Measurements from ENCODE around the gene MEGF6. TPM values are rescaled to one million over a fixed set of nuclear protein-coding genes. Genes with fewer than 3 reads are reported as not detected.

The MEGF6 gene
- total and polyA plus RNA-seq, 2 experiments from 2014 or later: 11.6 to 21.9 TPM

DNA sequence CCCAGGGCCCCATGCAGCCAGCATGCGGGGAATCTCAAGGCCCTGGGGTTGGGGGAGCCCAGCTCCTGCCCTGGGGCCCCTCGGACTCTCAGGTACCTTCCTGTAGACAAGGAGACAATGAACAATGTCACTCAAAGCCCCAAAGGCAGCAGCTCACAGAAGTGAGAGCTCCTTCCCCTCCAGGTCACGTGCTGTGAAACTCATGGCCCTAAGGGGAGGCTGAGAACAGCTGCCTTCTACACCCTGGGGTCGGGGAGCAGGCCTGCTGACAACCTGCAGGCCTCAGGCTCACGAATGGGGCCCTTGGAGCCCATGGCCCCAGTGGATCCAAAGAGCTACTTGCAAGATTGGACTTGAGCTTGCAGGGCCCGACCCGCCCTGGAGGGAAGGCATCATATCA is 3.2 kb downstream of the MEGF6 start:
- peaks cover 35% of the 10 kb centered on the region for H3K4me1 ChIP-seq (ENCODE audit: insufficient read depth)
- H2AFZ ChIP-seq: no peak overlapping the region
- no peak overlapping the region for H3K27ac ChIP-seq
- no peaks in the 10 kb centered on the region for H3K9me3 ChIP-seq (ENCODE audit: low read depth)
- H3K9me2 ChIP-seq (replicated peaks; ENCODE audit: insufficient read depth): no peaks in the 10 kb centered on the region
- H3K27me3 ChIP-seq: no peaks in the 10 kb centered on the region
- no peak overlapping the region for H3K4me2 ChIP-seq
- 88% methylated on average over 7 of the region's 7 CpGs for WGBS (ENCODE audit: low lambda C conversion rate, missing lambda C conversion rate)
- no peak for DNase-seq (ENCODE audit: low spot score)
- no peaks in the 10 kb centered on the region for H3K36me3 ChIP-seq (replicated peaks; ENCODE audit: insufficient read depth, low read depth)
- peaks cover 13% of the 10 kb centered on the region for H3K79me2 ChIP-seq
- TF ChIP-seq EZH2phosphoT487 (IDR thresholded peaks at IDR 0.05; ENCODE audit: low read depth, severe bottlenecking, unreplicated experiment) (no peak), EZH2 (IDR thresholded peaks at IDR 0.05; ENCODE audit: borderline replicate concordance) (no peak)
- TF ChIP-seq, protein P1, sequence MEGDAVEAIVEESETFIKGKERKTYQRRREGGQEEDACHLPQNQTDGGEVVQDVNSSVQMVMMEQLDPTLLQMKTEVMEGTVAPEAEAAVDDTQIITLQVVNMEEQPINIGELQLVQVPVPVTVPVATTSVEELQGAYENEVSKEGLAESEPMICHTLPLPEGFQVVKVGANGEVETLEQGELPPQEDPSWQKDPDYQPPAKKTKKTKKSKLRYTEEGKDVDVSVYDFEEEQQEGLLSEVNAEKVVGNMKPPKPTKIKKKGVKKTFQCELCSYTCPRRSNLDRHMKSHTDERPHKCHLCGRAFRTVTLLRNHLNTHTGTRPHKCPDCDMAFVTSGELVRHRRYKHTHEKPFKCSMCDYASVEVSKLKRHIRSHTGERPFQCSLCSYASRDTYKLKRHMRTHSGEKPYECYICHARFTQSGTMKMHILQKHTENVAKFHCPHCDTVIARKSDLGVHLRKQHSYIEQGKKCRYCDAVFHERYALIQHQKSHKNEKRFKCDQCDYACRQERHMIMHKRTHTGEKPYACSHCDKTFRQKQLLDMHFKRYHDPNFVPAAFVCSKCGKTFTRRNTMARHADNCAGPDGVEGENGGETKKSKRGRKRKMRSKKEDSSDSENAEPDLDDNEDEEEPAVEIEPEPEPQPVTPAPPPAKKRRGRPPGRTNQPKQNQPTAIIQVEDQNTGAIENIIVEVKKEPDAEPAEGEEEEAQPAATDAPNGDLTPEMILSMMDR (IDR thresholded peaks at IDR 0.05; ENCODE audit: poor library complexity): no peak
- H3K4me3 ChIP-seq: no peak overlapping the region
- peaks cover 5% of the 10 kb centered on the region for H4K20me1 ChIP-seq (ENCODE audit: insufficient read depth, poor library complexity, severe bottlenecking)

DNA sequence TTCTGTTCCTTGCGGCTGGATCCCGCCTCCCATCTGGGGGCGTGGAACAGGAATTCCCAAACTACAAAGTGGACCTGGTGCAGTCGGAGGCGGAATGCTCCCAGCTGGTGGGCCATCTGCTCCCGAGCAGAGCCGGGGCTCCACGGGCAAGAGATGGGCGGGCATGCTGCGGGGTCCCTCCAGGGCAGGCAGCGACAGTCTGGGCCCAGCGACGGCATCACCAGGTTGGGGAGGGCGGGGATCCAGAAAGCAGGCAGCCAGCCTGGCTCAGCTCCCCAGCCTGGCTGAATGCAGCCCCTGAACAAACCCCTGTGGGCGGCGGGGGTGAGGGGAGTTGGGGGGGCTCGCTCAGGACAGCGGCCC is 3.6 kb downstream of the MEGF6 start:
- H3K9me3 ChIP-seq (ENCODE audit: low read depth): no peaks in the 10 kb centered on the region
- H3K4me2 ChIP-seq: no peak overlapping the region
- no peak overlapping the region for H2AFZ ChIP-seq
- H4K20me1 ChIP-seq (ENCODE audit: insufficient read depth, poor library complexity, severe bottlenecking): peaks cover 5% of the 10 kb centered on the region
- 88% methylated on average over 18 of the region's 18 CpGs for WGBS (ENCODE audit: low lambda C conversion rate, missing lambda C conversion rate)
- TF ChIP-seq, protein P1 (IDR thresholded peaks at IDR 0.05; ENCODE audit: poor library complexity): no peak
- no peak for TF ChIP-seq EZH2phosphoT487 (IDR thresholded peaks at IDR 0.05; ENCODE audit: low read depth, severe bottlenecking, unreplicated experiment)
- no peak for TF ChIP-seq EZH2 (IDR thresholded peaks at IDR 0.05; ENCODE audit: borderline replicate concordance)
- no peak overlapping the region for H3K27ac ChIP-seq
- H3K27me3 ChIP-seq: no peaks in the 10 kb centered on the region
- H3K36me3 ChIP-seq (replicated peaks; ENCODE audit: insufficient read depth, low read depth): no peaks in the 10 kb centered on the region
- H3K79me2 ChIP-seq: peaks cover 13% of the 10 kb centered on the region
- DNase-seq (ENCODE audit: low spot score): no peak
- no peaks in the 10 kb centered on the region for H3K9me2 ChIP-seq (replicated peaks; ENCODE audit: insufficient read depth)
- H3K4me3 ChIP-seq: no peak overlapping the region
- H3K4me1 ChIP-seq (ENCODE audit: insufficient read depth): peaks cover 30% of the 10 kb centered on the region

DNA sequence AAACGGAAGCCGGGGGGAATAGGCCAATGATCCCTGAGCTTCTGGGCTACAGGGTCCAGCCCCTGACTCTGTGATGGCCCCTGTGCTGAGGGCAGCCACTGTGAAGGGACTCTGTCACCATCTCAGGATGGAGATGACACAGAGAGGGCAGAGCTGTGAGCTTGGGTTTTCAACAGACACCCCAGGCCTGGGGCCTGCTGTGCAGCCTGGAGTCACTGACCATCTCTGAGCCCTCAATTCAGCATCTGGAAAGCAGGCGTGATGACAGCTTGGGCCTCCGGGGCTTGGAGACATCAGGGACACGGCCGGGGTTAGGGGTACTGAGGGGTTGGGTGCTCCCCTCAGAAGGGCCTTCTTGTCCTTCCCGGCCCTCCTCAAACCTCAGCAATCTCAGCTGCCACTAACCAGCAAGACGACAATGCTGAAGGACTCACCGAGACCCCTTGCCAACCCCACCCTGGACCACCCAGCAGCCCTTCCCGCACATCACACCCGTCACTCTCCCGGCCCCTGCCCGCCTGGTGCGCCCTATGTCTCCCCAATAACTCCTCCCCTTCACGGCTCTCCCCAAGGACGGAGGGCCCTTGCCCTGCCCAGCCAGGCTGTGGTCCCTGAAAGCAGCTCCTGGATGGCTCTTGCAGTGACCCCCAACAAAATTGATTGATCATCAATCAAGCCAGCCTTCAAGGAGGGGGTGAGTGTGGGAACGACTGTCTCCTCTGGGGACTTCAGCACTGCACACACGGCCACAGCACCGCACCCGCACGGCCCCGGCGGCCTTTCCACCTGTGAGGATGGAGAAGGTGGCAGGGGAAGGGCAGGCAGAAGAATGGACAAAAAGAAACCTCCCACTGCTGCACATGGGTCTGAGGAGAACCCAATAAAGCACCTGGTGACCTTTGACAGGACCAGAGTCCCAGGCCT is 4.3 kb downstream of the MEGF6 start:
- WGBS (ENCODE audit: low lambda C conversion rate, missing lambda C conversion rate): 91% methylated on average over 15 of the region's 23 CpGs
- H3K9me2 ChIP-seq (replicated peaks; ENCODE audit: insufficient read depth): no peaks in the 10 kb centered on the region
- no peak overlapping the region for H3K4me3 ChIP-seq
- no peak overlapping the region for H2AFZ ChIP-seq
- H3K27me3 ChIP-seq: no peaks in the 10 kb centered on the region
- H3K4me1 ChIP-seq (ENCODE audit: insufficient read depth): peaks cover 24% of the 10 kb centered on the region
- peaks cover 5% of the 10 kb centered on the region for H4K20me1 ChIP-seq (ENCODE audit: insufficient read depth, poor library complexity, severe bottlenecking)
- H3K27ac ChIP-seq: no peak overlapping the region
- no peak for TF ChIP-seq EZH2 (IDR thresholded peaks at IDR 0.05; ENCODE audit: borderline replicate concordance)
- TF ChIP-seq, protein P1 (IDR thresholded peaks at IDR 0.05; ENCODE audit: poor library complexity): no peak
- no peak for TF ChIP-seq EZH2phosphoT487 (IDR thresholded peaks at IDR 0.05; ENCODE audit: low read depth, severe bottlenecking, unreplicated experiment)
- no peaks in the 10 kb centered on the region for H3K9me3 ChIP-seq (ENCODE audit: low read depth)
- H3K4me2 ChIP-seq: no peak overlapping the region
- H3K79me2 ChIP-seq: peaks cover 13% of the 10 kb centered on the region
- H3K36me3 ChIP-seq (replicated peaks; ENCODE audit: insufficient read depth, low read depth): no peaks in the 10 kb centered on the region
- DNase-seq (ENCODE audit: low spot score): no peak

Measured in hepatocyte (in vitro differentiated cells).